Neural cell (in vitro differentiated cells): ENCODE measurements around the gene TMEM272. TPM values are rescaled to one million over a fixed set of nuclear protein-coding genes. Genes with fewer than 3 reads are reported as not detected.

ENCODE experiments used
- polyA plus RNA-seq: library from polyadenylated mRNA; depleted of rRNA; stranded (reverse); fragments of >200 nt; gene quantifications from 2 replicates; pipeline ENCODE4 v1.2.3, GENCODE V29; 2014

TMEM272 gene
- polyA plus RNA-seq, 1 donor from 2014 or later = 0.77 TPM

Other genes with a start within 250 kb of the TMEM272 start
- gene DHRS12, start 41.0 kb downstream of the TMEM272 start, polyA plus RNA-seq = 2.9 and 4.4 TPM in 2 replicates
- not detected in 2 replicates for gene CCDC70, start 16.8 kb upstream of the TMEM272 start, polyA plus RNA-seq
- 6.3 and 11.8 TPM in 2 replicates for gene ATP7B, start 166.3 kb upstream of the TMEM272 start, polyA plus RNA-seq
- gene ALG11, start 167.2 kb upstream of the TMEM272 start, polyA plus RNA-seq = 22.8 and 29.2 TPM in 2 replicates
- 16.3 and 18.8 TPM in 2 replicates for gene UTP14C, start 179.5 kb upstream of the TMEM272 start, polyA plus RNA-seq